Body of pancreas (tissue), 4 donors: ENCODE measurements around the gene TRAPPC2L.

ENCODE experiments used
- POLR2A ChIP-seq, 3 donors: fragments of 450-650 bp; IDR thresholded peaks; one replicate each; pipeline ENCODE4 v1.6.1; 2016; ENCODE audit warnings: antibody characterized with exemption in 3 of 3, mild to moderate bottlenecking in 2 of 3
- TF ChIP-seq, protein P1 (sequence below), 7 experiments: fragments of 450-650 bp in 4 of 7; fragments of 200-600 bp in 3 of 7; sonication (generic) in 3 of 7; IDR thresholded peaks; one replicate each; pipeline ENCODE4 v1.5.1; 2016 to 2019; ENCODE audit warnings: antibody characterized with exemption in 7 of 7

DNA sequence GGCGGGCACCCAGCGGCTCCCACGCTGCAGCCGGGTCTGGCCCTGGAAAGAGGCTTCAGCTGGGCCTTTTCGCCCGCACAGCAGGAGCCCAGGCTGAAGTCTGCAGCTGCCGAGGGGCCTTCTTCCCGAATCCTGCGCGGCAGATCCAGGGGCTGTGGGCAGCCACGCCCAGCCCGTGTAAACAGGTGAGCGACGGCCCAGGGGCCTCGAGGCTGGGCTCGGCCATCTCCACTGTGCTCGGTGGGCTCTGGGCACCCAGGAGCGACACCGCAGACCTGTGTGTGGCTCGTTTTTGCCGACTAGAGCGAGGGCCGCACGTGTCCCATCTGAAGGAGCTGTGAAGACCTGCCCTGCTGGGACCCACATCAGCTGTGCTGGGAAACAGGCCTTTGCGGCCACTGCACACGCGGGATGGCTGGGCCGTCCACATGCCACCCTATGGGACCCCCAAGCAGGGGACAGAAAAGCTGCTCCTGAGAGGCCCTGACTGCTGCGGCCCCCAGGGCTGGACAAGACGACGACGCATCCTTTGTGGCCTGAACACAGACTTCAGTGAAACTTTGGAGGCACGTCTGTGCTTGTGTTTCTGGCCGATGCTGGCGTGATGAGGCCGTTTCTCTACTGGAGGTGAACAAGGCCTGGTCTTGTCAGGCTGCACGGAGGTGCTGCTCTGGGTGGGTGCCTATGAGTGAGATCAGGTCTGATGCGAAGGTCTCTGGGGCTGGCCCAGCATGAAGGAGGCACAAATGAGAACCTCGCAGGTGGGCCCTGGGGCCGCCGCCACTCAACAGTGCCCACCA is 40.0 kb upstream of the TRAPPC2L start:
- TF ChIP-seq POLR2A (IDR thresholded peaks at IDR 0.05) = no peak
- TF ChIP-seq, protein P1, sequence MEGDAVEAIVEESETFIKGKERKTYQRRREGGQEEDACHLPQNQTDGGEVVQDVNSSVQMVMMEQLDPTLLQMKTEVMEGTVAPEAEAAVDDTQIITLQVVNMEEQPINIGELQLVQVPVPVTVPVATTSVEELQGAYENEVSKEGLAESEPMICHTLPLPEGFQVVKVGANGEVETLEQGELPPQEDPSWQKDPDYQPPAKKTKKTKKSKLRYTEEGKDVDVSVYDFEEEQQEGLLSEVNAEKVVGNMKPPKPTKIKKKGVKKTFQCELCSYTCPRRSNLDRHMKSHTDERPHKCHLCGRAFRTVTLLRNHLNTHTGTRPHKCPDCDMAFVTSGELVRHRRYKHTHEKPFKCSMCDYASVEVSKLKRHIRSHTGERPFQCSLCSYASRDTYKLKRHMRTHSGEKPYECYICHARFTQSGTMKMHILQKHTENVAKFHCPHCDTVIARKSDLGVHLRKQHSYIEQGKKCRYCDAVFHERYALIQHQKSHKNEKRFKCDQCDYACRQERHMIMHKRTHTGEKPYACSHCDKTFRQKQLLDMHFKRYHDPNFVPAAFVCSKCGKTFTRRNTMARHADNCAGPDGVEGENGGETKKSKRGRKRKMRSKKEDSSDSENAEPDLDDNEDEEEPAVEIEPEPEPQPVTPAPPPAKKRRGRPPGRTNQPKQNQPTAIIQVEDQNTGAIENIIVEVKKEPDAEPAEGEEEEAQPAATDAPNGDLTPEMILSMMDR (IDR thresholded peaks at IDR 0.05) = no peak
